ENCODE results near the gene TRIM42. TPM values are rescaled to one million over a fixed set of nuclear protein-coding genes. Genes with fewer than 3 reads are reported as not detected.

The TRIM42 gene
- polyA plus RNA-seq, 2 of the 4 experiments (the other 2 are of a cell fraction): not detected

GRCh38 chr3:140686128-140686527 lies 8.3 kb downstream of the TRIM42 start:
- ATAC-seq (no peak), FAIRE-seq (no peak), DNase-seq (ENCODE audit: low read depth in 1 of 2, low spot score in 1 of 2) (no peak)
- ChIA-PET CTCF (no interaction called here), POLR2A (no interaction called here)
- WGBS (ENCODE audit: missing lambda C conversion rate): 50% methylated on average over 2 of the region's 2 CpGs
- H3K27ac ChIP-seq: no peak overlapping the region
- no peak overlapping the region for H3K4me3 ChIP-seq
- H3K4me2 ChIP-seq: no peak overlapping the region
- no peaks in the 10 kb centered on the region for H3K4me1 ChIP-seq
- TF ChIP-seq RARB (CRISPR knock-in tag; IDR thresholded peaks at IDR 0.05): no peak
- H3K9me3 ChIP-seq: no peaks in the 10 kb centered on the region

DNA sequence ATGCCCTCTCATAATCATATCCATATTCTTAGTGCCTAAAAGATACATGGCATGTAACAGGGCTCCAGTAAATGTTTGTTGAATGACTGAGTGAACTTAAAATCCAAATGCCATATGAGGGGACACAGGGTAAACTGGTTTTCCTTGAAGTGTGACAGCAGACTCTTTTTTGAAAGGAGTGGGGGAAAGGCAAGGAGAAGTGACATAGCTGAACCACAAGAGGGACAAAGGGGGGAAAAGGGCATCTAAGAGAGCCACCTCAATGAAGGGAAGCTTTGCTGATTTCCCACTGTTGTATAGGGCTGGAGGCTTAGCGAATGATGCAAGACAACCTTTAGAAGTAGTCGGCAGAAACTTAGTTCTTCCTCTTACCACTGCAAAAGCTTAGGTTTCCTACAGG lies 9.1 kb downstream of the TRIM42 start:
- ATAC-seq (no peak), FAIRE-seq (no peak), DNase-seq (ENCODE audit: low read depth in 1 of 2, low spot score in 1 of 2) (no peak)
- no peak for TF ChIP-seq NFE2L2 (conservative IDR thresholded peaks at IDR 0.05; ENCODE audit: low read length)
- TF ChIP-seq, protein P1, sequence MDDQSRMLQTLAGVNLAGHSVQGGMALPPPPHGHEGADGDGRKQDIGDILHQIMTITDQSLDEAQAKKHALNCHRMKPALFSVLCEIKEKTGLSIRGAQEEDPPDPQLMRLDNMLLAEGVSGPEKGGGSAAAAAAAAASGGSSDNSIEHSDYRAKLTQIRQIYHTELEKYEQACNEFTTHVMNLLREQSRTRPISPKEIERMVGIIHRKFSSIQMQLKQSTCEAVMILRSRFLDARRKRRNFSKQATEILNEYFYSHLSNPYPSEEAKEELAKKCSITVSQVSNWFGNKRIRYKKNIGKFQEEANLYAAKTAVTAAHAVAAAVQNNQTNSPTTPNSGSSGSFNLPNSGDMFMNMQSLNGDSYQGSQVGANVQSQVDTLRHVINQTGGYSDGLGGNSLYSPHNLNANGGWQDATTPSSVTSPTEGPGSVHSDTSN (IDR thresholded peaks at IDR 0.05): no peak
- TF ChIP-seq CEBPB (IDR thresholded peaks at IDR 0.05): no peak
- no peak for TF ChIP-seq FOSB (CRISPR knock-in tag; IDR thresholded peaks at IDR 0.05)
- TF ChIP-seq FOSL2 (IDR thresholded peaks at IDR 0.05): no peak
- no peak for TF ChIP-seq FOSL2 (CRISPR knock-in tag; IDR thresholded peaks at IDR 0.05)
- no peak for TF ChIP-seq HDAC2 (IDR thresholded peaks at IDR 0.05)
- no peak for TF ChIP-seq EHF (CRISPR knock-in tag; IDR thresholded peaks at IDR 0.05)
- Histone ChIP-seq H3K4me2 (no peak overlapping the region), H3K4me1 (no peaks in the 10 kb centered on the region), H3K9me3 (no peaks in the 10 kb centered on the region), H3K27ac (no peak overlapping the region), H3K4me3 (no peak overlapping the region)
- 3% methylated on average over 2 of the region's 2 CpGs for WGBS (ENCODE audit: missing lambda C conversion rate)
- POLR2A ChIA-PET: no interaction called here
- CTCF ChIA-PET: no interaction called here

DNA sequence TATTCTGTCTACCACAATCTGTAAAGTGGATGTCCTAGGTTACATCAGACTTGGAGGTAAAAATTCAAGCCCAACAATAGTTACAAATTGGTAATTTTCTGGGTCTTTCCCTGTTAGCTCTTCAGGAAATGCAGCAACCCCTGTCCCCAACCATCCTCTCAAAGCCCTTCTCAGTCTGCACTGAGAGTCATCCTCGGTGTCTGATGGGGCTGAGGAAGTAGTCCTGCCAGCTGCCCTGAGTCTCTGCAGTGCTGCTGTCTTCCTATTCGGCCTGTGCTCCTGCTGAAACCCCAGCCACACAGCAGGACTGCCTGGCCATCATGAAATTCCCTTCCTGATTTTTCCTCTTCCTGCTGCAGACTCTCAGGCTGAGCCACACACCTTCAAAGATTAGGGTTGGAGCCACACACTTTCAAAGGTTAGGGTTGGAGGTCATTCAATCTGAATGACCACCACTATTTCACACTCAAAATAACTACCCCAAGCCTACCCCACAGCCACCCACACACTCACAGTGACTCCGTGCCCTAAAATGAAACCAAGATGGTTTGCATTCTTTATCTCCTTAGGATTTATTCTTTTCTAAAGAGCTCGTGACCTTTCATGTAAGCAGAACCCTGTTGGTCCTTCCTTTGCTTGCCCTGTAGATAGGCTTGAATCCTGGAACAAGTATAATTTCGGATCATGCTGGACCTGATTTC lies 17.6 kb downstream of the TRIM42 start:
- no peak for FAIRE-seq
- Histone ChIP-seq H3K4me3 (no peak overlapping the region), H3K4me1 (no peaks in the 10 kb centered on the region), H3K27ac (no peak overlapping the region), H3K9me3 (no peaks in the 10 kb centered on the region), H3K4me2 (no peak overlapping the region)
- 7% methylated on average over 4 of the region's 5 CpGs for WGBS (ENCODE audit: missing lambda C conversion rate)
- no peak for ATAC-seq
- TF ChIP-seq MAZ (IDR thresholded peaks at IDR 0.05; ENCODE audit: borderline replicate concordance, low read depth, low read length): no peak
- TF ChIP-seq JUN (IDR thresholded peaks at IDR 0.05): no peak
- TF ChIP-seq, protein P2, sequence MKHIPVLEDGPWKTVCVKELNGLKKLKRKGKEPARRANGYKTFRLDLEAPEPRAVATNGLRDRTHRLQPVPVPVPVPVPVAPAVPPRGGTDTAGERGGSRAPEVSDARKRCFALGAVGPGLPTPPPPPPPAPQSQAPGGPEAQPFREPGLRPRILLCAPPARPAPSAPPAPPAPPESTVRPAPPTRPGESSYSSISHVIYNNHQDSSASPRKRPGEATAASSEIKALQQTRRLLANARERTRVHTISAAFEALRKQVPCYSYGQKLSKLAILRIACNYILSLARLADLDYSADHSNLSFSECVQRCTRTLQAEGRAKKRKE (CRISPR knock-in tag; IDR thresholded peaks at IDR 0.05; ENCODE audit: low read depth): no peak
- no peak for TF ChIP-seq EHMT2 (IDR thresholded peaks at IDR 0.05; ENCODE audit: low read depth)
- TF ChIP-seq CTCF (IDR thresholded peaks at IDR 0.05): no peak
- no peak for TF ChIP-seq POLR2A (IDR thresholded peaks at IDR 0.05; ENCODE audit: low read length)
- no peak for TF ChIP-seq ELK1 (IDR thresholded peaks at IDR 0.05; ENCODE audit: low read depth, low read length)
- TF ChIP-seq, protein P3, sequence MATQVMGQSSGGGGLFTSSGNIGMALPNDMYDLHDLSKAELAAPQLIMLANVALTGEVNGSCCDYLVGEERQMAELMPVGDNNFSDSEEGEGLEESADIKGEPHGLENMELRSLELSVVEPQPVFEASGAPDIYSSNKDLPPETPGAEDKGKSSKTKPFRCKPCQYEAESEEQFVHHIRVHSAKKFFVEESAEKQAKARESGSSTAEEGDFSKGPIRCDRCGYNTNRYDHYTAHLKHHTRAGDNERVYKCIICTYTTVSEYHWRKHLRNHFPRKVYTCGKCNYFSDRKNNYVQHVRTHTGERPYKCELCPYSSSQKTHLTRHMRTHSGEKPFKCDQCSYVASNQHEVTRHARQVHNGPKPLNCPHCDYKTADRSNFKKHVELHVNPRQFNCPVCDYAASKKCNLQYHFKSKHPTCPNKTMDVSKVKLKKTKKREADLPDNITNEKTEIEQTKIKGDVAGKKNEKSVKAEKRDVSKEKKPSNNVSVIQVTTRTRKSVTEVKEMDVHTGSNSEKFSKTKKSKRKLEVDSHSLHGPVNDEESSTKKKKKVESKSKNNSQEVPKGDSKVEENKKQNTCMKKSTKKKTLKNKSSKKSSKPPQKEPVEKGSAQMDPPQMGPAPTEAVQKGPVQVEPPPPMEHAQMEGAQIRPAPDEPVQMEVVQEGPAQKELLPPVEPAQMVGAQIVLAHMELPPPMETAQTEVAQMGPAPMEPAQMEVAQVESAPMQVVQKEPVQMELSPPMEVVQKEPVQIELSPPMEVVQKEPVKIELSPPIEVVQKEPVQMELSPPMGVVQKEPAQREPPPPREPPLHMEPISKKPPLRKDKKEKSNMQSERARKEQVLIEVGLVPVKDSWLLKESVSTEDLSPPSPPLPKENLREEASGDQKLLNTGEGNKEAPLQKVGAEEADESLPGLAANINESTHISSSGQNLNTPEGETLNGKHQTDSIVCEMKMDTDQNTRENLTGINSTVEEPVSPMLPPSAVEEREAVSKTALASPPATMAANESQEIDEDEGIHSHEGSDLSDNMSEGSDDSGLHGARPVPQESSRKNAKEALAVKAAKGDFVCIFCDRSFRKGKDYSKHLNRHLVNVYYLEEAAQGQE (IDR thresholded peaks at IDR 0.05): no peak
- TF ChIP-seq HMGXB4 (CRISPR knock-in tag; IDR thresholded peaks at IDR 0.05; ENCODE audit: borderline replicate concordance): no peak
- TF ChIP-seq GATA3 (IDR thresholded peaks at IDR 0.05; ENCODE audit: borderline replicate concordance): no peak
- no peak for TF ChIP-seq NR3C1 (IDR thresholded peaks at IDR 0.05)
- TF ChIP-seq JUNB (IDR thresholded peaks at IDR 0.05): no peak
- TF ChIP-seq PHF8 (IDR thresholded peaks at IDR 0.05; ENCODE audit: borderline replicate concordance, low read depth): no peak
- TF ChIP-seq HOXA7 (CRISPR knock-in tag; IDR thresholded peaks at IDR 0.05): no peak
- no peak for TF ChIP-seq RCOR1 (IDR thresholded peaks at IDR 0.05; ENCODE audit: low read depth, low read length)
- TF ChIP-seq, protein P4, sequence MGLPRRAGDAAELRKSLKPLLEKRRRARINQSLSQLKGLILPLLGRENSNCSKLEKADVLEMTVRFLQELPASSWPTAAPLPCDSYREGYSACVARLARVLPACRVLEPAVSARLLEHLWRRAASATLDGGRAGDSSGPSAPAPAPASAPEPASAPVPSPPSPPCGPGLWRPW (IDR thresholded peaks at IDR 0.05): no peak
- CTCF ChIA-PET: no interaction called here
- no peak for DNase-seq (ENCODE audit: low read depth in 1 of 2, low spot score in 1 of 2)
- POLR2A ChIA-PET: no interaction called here
